HEK293 (cell line): ENCODE results near the gene HIPK2.

Experiments
- CTCF ChIA-PET: fragments of 350-600 bp; formaldehyde crosslinking; extraction: SDS; loops from one replicate; lab custom pipeline; 2021; ENCODE audit warnings: antibody characterized with exemption; lab: Yijun Ruan, JAX
- POLR2A ChIA-PET: fragments of 300-600 bp; formaldehyde crosslinking; extraction: SDS; loops from one replicate; lab custom pipeline; 2020; ENCODE audit warnings: antibody characterized with exemption, inconsistent platforms; lab: Yijun Ruan, JAX
- H3K27ac ChIP-seq: fragments of 200-500 bp; sonication (Bioruptor generic); 2 replicates; pipeline ENCODE4 v1.5.1; 2014; ENCODE audit warnings: low read depth, low read length, control low read depth, inconsistent platforms; ENCODE audit errors: extremely low read depth
- H3K36me3 ChIP-seq, 2 experiments: fragments of 200-500 bp in 1 of 2; sonication (Bioruptor generic) in 1 of 2; 1 replicate in 1 of 2; 2 replicates in 1 of 2; pipeline ENCODE4 v1.5.1; 2014 to 2017; ENCODE audit warnings: inconsistent platforms in 2 of 2, low read length in 2 of 2; ENCODE audit not compliant: control insufficient read depth in 2 of 2, insufficient read depth in 1 of 2
- H3K4me1 ChIP-seq: fragments of 200-500 bp; sonication (Bioruptor generic); 2 replicates; pipeline ENCODE4 v1.5.1; 2014; ENCODE audit warnings: mild to moderate bottlenecking, low read length, inconsistent platforms; ENCODE audit not compliant: control insufficient read depth, insufficient read depth
- H3K4me3 ChIP-seq: 2 replicates; pipeline ENCODE4 v1.5.1; 2011; ENCODE audit warnings: low read depth, mild to moderate bottlenecking, control low read depth, low read length, moderate library complexity
- H3K9me3 ChIP-seq: fragments of 200-500 bp; sonication (Bioruptor generic); 2 replicates; pipeline ENCODE4 v1.5.1; 2014; ENCODE audit warnings: low read depth, low read length, inconsistent platforms; ENCODE audit not compliant: control insufficient read depth, insufficient read depth
- YY1 ChIP-seq: fragments of 450-650 bp; formaldehyde crosslinking; IDR thresholded peaks from 2 replicates; pipeline ENCODE4 v1.5.1; 2018; ENCODE audit warnings: missing biosample characterization, missing genetic modification characterization
- ZEB2 ChIP-seq: fragments of 450-650 bp; formaldehyde crosslinking; IDR thresholded peaks from 2 replicates; pipeline ENCODE4 v1.5.1; 2016; ENCODE audit warnings: missing biosample characterization, missing genetic modification characterization
- ZNF132 ChIP-seq: fragments of 450-650 bp; formaldehyde crosslinking; IDR thresholded peaks from 2 replicates; pipeline ENCODE4 v1.5.1; 2017; ENCODE audit warnings: missing biosample characterization, missing genetic modification characterization, borderline replicate concordance
- ZNF140 ChIP-seq: fragments of 450-650 bp; formaldehyde crosslinking; IDR thresholded peaks from 2 replicates; pipeline ENCODE4 v1.5.1; 2016; ENCODE audit warnings: missing biosample characterization, missing genetic modification characterization
- ZNF2 ChIP-seq: fragments of 450-650 bp; formaldehyde crosslinking; IDR thresholded peaks from 2 replicates; pipeline ENCODE4 v1.5.1; 2016; ENCODE audit warnings: missing biosample characterization, missing genetic modification characterization
- ZNF23 ChIP-seq: fragments of 450-650 bp; formaldehyde crosslinking; IDR thresholded peaks from 2 replicates; pipeline ENCODE4 v1.5.1; 2016; ENCODE audit warnings: missing biosample characterization, missing genetic modification characterization, borderline replicate concordance
- ZNF274 ChIP-seq, 2 experiments: fragments of 200-500 bp in 1 of 2; fragments of 450-650 bp in 1 of 2; sonication (Bioruptor generic) in 1 of 2; formaldehyde crosslinking in 1 of 2; IDR thresholded peaks; 2 replicates each; pipeline versions ENCODE4 v1.5.1 to v1.6.1; 2014 to 2016; ENCODE audit warnings: borderline replicate concordance in 1 of 2, inconsistent platforms in 1 of 2, low read length in 1 of 2, missing biosample characterization in 1 of 2, missing genetic modification characterization in 1 of 2
- ZNF48 ChIP-seq: fragments of 450-650 bp; formaldehyde crosslinking; IDR thresholded peaks from 2 replicates; pipeline ENCODE4 v1.5.1; 2016; ENCODE audit warnings: missing biosample characterization, missing genetic modification characterization
- ZNF510 ChIP-seq: fragments of 450-650 bp; formaldehyde crosslinking; IDR thresholded peaks from 2 replicates; pipeline ENCODE4 v1.5.1; 2018; ENCODE audit warnings: mild to moderate bottlenecking, missing genetic modification characterization, missing biosample characterization; ENCODE audit not compliant: insufficient replicate concordance
- ZNF549 ChIP-seq: fragments of 450-650 bp; IDR thresholded peaks from 2 replicates; pipeline ENCODE4 v1.5.1; 2018; ENCODE audit warnings: missing biosample characterization, missing genetic modification characterization, mild to moderate bottlenecking, inconsistent platforms, moderate library complexity
- ZNF626 ChIP-seq: fragments of 450-650 bp; sonication (Bioruptor Pico); formaldehyde crosslinking; IDR thresholded peaks from 2 replicates; pipeline ENCODE4 v1.5.1; 2018; ENCODE audit warnings: missing biosample characterization, missing genetic modification characterization, inconsistent platforms
- ZNF654 ChIP-seq: fragments of 450-650 bp; formaldehyde crosslinking; IDR thresholded peaks from 2 replicates; pipeline ENCODE4 v1.5.1; 2016; ENCODE audit warnings: low read depth, missing biosample characterization, missing genetic modification characterization
- ZNF747 ChIP-seq: fragments of 450-650 bp; formaldehyde crosslinking; IDR thresholded peaks from 2 replicates; pipeline ENCODE4 v1.5.1; 2016; ENCODE audit warnings: missing biosample characterization, missing genetic modification characterization
- TF ChIP-seq, protein P1 (sequence below): fragments of 450-650 bp; formaldehyde crosslinking; IDR thresholded peaks from 2 replicates; pipeline ENCODE4 v1.5.1; 2017; ENCODE audit warnings: missing biosample characterization, missing genetic modification characterization
- TF ChIP-seq, protein P2 (sequence below): fragments of 450-650 bp; formaldehyde crosslinking; IDR thresholded peaks from 2 replicates; pipeline ENCODE4 v1.5.1; 2016; ENCODE audit warnings: missing biosample characterization, missing genetic modification characterization
- TF ChIP-seq, protein P3 (sequence below): fragments of 450-650 bp; formaldehyde crosslinking; IDR thresholded peaks from 2 replicates; pipeline ENCODE4 v1.5.1; 2016; ENCODE audit warnings: missing biosample characterization, missing genetic modification characterization
- TF ChIP-seq, protein P4 (sequence below): fragments of 450-650 bp; formaldehyde crosslinking; IDR thresholded peaks from 2 replicates; pipeline ENCODE4 v1.5.1; 2016; ENCODE audit warnings: missing biosample characterization, missing genetic modification characterization
- TF ChIP-seq, protein P5 (sequence below): fragments of 450-650 bp; formaldehyde crosslinking; IDR thresholded peaks from 2 replicates; pipeline ENCODE4 v1.5.1; 2016; ENCODE audit warnings: missing biosample characterization, missing genetic modification characterization
- TF ChIP-seq, protein P6 (sequence below): sonication (generic); formaldehyde crosslinking; IDR thresholded peaks from 2 replicates; pipeline ENCODE4 v1.8.1; 2022; ENCODE audit warnings: mild to moderate bottlenecking, moderate library complexity, missing genetic modification reagents

Gene HIPK2

DNA sequence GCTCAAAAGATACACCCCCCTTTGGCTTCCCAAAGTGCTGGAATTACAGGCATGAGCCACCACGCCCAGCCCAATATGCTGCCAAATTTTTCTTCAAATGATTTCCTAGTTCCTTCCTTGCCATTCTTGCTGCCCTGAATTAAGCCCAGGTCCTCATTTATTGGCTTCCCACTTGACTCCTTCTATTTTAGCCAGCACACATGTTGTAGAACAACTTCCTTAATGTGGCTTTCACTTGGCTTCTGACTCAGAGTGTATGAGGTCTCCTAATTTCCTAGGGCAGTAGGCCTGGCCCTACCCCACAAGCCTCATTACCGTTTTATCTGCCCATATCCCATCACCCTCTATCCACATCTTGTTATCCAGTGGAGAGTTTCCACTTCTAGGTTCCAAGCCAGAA lies 21.8 kb upstream of the HIPK2 start:
- POLR2A ChIA-PET, result no interaction called here
- H3K4me1 ChIP-seq, result no peaks in the 10 kb centered on the region
- H3K9me3 ChIP-seq, result no peaks in the 10 kb centered on the region
- TF ChIP-seq, protein P1, sequence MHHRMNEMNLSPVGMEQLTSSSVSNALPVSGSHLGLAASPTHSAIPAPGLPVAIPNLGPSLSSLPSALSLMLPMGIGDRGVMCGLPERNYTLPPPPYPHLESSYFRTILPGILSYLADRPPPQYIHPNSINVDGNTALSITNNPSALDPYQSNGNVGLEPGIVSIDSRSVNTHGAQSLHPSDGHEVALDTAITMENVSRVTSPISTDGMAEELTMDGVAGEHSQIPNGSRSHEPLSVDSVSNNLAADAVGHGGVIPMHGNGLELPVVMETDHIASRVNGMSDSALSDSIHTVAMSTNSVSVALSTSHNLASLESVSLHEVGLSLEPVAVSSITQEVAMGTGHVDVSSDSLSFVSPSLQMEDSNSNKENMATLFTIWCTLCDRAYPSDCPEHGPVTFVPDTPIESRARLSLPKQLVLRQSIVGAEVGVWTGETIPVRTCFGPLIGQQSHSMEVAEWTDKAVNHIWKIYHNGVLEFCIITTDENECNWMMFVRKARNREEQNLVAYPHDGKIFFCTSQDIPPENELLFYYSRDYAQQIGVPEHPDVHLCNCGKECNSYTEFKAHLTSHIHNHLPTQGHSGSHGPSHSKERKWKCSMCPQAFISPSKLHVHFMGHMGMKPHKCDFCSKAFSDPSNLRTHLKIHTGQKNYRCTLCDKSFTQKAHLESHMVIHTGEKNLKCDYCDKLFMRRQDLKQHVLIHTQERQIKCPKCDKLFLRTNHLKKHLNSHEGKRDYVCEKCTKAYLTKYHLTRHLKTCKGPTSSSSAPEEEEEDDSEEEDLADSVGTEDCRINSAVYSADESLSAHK (tag by site-specific recombination), result no peak
- TF ChIP-seq YY1 (tag by site-specific recombination) (no peak), ZNF549 (tag by site-specific recombination) (no peak), ZNF654 (no peak)
- TF ChIP-seq, protein P2, sequence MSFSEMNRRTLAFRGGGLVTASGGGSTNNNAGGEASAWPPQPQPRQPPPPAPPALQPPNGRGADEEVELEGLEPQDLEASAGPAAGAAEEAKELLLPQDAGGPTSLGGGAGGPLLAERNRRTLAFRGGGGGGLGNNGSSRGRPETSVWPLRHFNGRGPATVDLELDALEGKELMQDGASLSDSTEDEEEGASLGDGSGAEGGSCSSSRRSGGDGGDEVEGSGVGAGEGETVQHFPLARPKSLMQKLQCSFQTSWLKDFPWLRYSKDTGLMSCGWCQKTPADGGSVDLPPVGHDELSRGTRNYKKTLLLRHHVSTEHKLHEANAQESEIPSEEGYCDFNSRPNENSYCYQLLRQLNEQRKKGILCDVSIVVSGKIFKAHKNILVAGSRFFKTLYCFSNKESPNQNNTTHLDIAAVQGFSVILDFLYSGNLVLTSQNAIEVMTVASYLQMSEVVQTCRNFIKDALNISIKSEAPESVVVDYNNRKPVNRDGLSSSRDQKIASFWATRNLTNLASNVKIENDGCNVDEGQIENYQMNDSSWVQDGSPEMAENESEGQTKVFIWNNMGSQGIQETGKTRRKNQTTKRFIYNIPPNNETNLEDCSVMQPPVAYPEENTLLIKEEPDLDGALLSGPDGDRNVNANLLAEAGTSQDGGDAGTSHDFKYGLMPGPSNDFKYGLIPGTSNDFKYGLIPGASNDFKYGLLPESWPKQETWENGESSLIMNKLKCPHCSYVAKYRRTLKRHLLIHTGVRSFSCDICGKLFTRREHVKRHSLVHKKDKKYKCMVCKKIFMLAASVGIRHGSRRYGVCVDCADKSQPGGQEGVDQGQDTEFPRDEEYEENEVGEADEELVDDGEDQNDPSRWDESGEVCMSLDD (tag by site-specific recombination), result no peak
- TF ChIP-seq, protein P3, sequence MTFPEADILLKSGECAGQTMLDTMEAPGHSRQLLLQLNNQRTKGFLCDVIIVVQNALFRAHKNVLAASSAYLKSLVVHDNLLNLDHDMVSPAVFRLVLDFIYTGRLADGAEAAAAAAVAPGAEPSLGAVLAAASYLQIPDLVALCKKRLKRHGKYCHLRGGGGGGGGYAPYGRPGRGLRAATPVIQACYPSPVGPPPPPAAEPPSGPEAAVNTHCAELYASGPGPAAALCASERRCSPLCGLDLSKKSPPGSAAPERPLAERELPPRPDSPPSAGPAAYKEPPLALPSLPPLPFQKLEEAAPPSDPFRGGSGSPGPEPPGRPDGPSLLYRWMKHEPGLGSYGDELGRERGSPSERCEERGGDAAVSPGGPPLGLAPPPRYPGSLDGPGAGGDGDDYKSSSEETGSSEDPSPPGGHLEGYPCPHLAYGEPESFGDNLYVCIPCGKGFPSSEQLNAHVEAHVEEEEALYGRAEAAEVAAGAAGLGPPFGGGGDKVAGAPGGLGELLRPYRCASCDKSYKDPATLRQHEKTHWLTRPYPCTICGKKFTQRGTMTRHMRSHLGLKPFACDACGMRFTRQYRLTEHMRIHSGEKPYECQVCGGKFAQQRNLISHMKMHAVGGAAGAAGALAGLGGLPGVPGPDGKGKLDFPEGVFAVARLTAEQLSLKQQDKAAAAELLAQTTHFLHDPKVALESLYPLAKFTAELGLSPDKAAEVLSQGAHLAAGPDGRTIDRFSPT, result no peak
- TF ChIP-seq, protein P4, sequence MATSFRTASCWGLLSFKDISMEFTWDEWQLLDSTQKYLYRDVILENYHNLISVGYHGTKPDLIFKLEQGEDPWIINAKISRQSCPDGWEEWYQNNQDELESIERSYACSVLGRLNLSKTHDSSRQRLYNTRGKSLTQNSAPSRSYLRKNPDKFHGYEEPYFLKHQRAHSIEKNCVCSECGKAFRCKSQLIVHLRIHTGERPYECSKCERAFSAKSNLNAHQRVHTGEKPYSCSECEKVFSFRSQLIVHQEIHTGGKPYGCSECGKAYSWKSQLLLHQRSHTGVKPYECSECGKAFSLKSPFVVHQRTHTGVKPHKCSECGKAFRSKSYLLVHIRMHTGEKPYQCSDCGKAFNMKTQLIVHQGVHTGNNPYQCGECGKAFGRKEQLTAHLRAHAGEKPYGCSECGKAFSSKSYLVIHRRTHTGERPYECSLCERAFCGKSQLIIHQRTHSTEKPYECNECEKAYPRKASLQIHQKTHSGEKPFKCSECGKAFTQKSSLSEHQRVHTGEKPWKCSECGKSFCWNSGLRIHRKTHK, result no peak
- TF ChIP-seq, protein P5, sequence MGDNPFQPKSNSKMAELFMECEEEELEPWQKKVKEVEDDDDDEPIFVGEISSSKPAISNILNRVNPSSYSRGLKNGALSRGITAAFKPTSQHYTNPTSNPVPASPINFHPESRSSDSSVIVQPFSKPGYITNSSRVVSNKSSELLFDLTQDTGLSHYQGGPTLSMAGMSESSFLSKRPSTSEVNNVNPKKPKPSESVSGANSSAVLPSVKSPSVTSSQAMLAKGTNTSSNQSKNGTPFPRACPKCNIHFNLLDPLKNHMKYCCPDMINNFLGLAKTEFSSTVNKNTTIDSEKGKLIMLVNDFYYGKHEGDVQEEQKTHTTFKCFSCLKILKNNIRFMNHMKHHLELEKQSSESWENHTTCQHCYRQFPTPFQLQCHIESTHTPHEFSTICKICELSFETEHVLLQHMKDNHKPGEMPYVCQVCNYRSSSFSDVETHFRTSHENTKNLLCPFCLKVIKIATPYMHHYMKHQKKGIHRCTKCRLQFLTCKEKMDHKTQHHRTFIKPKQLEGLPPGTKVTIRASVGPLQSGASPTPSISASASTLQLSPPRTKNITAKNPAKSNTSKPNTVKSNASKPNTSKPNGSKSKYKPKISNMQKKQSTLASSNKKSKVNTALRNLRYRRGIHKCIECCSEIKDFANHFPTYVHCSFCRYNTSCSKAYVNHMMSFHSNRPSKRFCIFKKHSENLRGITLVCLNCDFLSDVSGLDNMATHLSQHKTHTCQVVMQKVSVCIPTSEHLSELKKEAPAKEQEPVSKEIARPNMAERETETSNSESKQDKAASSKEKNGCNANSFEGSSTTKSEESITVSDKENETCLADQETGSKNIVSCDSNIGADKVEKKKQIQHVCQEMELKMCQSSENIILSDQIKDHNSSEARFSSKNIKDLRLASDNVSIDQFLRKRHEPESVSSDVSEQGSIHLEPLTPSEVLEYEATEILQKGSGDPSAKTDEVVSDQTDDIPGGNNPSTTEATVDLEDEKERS (tag by site-specific recombination), result no peak
- H3K36me3 ChIP-seq, result no peaks in the 10 kb centered on the region
- no peak overlapping the region for H3K4me3 ChIP-seq
- CTCF ChIA-PET, result no interaction called here
- no peak overlapping the region for H3K27ac ChIP-seq

DNA sequence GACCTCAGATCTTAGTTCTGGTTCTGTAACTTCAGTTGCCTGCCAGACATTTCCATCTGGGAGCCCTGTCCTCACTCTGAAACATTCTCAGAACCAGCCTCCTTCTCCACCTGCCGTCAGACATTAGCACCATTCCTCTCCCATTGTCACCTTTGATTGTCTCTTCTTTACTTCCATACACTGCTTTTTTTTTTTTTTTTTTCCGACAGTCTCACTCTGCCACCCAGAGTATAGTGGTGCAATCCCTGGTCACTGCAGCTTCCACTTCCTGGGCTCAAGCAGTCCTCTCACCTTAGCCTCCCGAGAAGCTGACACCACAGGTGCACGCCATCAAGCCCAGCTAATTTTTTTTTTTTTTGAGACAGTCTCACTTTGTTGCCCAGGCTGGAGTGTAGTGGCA lies 21.1 kb upstream of the HIPK2 start:
- POLR2A ChIA-PET, result no interaction called here
- no peaks in the 10 kb centered on the region for H3K36me3 ChIP-seq
- CTCF ChIA-PET, result interaction anchor here (1.0 kb wide), 1 partner anchor 11 kb away, joined by 3 read pairs; no protein-coding TSS in a partner anchor
- TF ChIP-seq ZNF626 (tag by site-specific recombination), result no peak
- TF ChIP-seq ZNF132 (tag by site-specific recombination), result no peak
- no peak for TF ChIP-seq ZNF274 (IDR thresholded peaks at IDR 0.05; ENCODE audit: low read length)
- no peak for TF ChIP-seq ZNF274 (tag by site-specific recombination; IDR thresholded peaks at IDR 0.05; ENCODE audit: borderline replicate concordance)
- no peak for TF ChIP-seq ZNF510 (tag by site-specific recombination)
- TF ChIP-seq ZNF747 (tag by site-specific recombination), result no peak
- TF ChIP-seq ZNF48 (tag by site-specific recombination), result no peak
- no peak for TF ChIP-seq ZNF23
- TF ChIP-seq ZNF140 (tag by site-specific recombination), result no peak
- no peak for TF ChIP-seq ZNF2 (tag by site-specific recombination)
- TF ChIP-seq ZEB2 (tag by site-specific recombination), result no peak
- TF ChIP-seq, protein P6, sequence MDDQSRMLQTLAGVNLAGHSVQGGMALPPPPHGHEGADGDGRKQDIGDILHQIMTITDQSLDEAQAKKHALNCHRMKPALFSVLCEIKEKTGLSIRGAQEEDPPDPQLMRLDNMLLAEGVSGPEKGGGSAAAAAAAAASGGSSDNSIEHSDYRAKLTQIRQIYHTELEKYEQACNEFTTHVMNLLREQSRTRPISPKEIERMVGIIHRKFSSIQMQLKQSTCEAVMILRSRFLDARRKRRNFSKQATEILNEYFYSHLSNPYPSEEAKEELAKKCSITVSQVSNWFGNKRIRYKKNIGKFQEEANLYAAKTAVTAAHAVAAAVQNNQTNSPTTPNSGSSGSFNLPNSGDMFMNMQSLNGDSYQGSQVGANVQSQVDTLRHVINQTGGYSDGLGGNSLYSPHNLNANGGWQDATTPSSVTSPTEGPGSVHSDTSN, result no peak

More for the DNA sequence above, 21.1 kb upstream of the HIPK2 start:
- H3K27ac ChIP-seq, result no peak overlapping the region
- no peak overlapping the region for H3K4me3 ChIP-seq
- H3K4me1 ChIP-seq, result no peaks in the 10 kb centered on the region
- no peaks in the 10 kb centered on the region for H3K9me3 ChIP-seq
